AG09309 (cell line): Measurements from ENCODE around the gene PTPRN2.

Experiments
- DNase-seq: peaks from one replicate; pipeline ENCODE4 v3.0.0-alpha.2; 2010; ENCODE audit warnings: low read depth
- H3K4me3 ChIP-seq: 2 replicates; pipeline ENCODE4 v1.5.1; 2011; ENCODE audit warnings: mild to moderate bottlenecking, low read depth, low read length, moderate library complexity; ENCODE audit not compliant: control insufficient read depth
- CTCF ChIP-seq: IDR thresholded peaks from 2 replicates; pipeline ENCODE4 v1.5.1; 2011; ENCODE audit warnings: mild to moderate bottlenecking, low read depth, low read length, inconsistent platforms; ENCODE audit not compliant: insufficient read depth, control insufficient read depth; ENCODE audit errors: missing control alignments

The PTPRN2 gene

GRCh38 chr7:158581440-158582088 is 6.1 kb downstream of the PTPRN2 start:
- no peak for TF ChIP-seq CTCF
- H3K4me3 ChIP-seq, result no peak overlapping the region
- DNase-seq, result no peak

GRCh38 chr7:158579662-158580646 is 7.7 kb downstream of the PTPRN2 start:
- DNase-seq, result no peak
- H3K4me3 ChIP-seq, result no peak overlapping the region
- no peak for TF ChIP-seq CTCF

DNA sequence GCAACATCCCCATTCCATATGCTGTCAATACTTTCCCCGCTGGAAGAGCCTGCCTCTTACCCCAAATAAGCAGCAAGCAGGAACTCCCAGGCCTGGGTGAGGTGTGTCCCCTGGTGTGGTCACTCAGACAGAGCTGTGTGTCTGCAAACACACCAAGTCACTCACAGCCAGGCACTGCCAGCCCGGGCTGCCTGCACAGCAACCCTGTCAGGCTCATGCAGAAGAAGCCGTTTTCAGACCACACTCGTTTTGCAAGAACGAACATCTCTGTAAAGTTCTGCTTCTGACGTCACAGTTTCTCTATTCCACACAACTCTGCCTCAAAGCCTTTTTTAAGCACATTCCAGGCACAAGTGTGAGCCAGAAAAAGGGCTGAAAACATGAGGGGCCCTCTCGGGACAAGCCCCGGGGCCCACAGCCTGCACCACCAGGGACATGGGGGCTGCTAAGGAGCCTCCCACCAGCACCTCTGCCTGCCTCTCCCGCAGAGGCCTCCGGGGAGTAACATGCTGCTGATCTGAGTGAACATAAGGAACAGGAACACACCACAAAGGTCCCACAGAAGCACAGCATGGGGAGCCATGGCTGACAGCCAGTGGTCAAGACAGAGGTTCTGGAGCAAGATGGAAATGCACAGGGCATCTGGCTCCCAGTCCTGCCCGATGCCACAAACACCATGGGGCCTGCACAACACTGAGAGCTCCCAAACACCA is 11.4 kb downstream of the PTPRN2 start:
- no peak for DNase-seq
- no peak overlapping the region for H3K4me3 ChIP-seq
- no peak for TF ChIP-seq CTCF

GRCh38 chr7:158574308-158575036 is 13.2 kb downstream of the PTPRN2 start:
- H3K4me3 ChIP-seq, result no peak overlapping the region
- no peak for TF ChIP-seq CTCF
- no peak for DNase-seq

GRCh38 chr7:158573310-158573709 is 14.3 kb downstream of the PTPRN2 start:
- no peak overlapping the region for H3K4me3 ChIP-seq
- no peak for TF ChIP-seq CTCF
- DNase-seq, result no peak
